MM.1S (cell line): Measurements from ENCODE around the gene SLC9A5.

ENCODE experiments used
- EZH2phosphoT487 ChIP-seq: fragments of 300-600 bp; sonication (generic); IDR thresholded peaks from 2 replicates; pipeline ENCODE4 v1.6.1; 2018; ENCODE audit warnings: antibody characterized with exemption, low read length
- TF ChIP-seq, protein P1 (sequence below): fragments of 300-600 bp; sonication (generic); IDR thresholded peaks from 2 replicates; pipeline ENCODE4 v1.5.1; 2016; ENCODE audit warnings: antibody characterized with exemption, low read length, mixed read lengths

DNA sequence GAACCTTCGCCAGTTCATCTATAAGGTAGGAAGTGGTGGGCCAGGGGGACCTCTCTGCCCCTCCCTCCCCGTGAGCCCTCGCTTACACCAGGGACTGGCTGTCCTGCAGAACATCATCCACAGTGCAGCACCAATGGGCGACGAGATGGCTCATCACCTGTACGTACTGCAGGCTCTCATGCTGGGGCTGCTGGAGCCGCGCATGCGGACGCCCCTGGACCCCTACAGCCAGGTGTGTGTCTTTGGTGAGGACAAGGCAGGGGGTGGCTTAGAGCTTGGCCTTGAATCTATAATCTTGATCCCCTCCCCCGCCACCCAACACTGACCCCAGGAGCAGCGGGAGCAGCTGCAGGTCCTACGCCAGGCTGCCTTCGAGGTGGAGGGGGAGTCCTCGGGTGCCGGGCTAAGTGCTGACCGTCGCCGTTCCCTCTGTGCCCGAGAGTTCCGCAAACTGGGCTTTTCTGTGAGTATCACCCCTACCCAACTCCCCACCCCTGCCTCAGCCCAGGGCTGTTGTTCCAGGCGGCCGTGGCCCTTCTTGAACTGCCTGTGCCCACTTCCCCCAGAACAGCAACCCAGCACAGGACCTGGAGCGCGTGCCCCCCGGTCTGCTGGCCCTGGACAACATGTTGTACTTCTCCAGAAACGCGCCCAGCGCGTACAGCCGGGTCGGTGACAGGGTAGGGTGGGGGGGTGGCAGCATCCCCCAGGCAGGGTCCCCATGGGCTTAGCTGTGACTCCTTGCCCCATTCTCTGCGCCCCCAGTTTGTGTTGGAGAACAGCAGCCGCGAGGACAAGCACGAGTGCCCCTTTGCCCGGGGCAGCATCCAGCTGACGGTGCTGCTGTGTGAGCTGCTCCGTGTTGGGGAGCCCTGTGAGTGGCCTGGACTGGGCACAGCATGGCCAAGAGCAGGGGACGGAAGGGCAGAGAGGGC is 47.1 kb upstream of the SLC9A5 start:
- no peak for TF ChIP-seq EZH2phosphoT487
- TF ChIP-seq, protein P1, sequence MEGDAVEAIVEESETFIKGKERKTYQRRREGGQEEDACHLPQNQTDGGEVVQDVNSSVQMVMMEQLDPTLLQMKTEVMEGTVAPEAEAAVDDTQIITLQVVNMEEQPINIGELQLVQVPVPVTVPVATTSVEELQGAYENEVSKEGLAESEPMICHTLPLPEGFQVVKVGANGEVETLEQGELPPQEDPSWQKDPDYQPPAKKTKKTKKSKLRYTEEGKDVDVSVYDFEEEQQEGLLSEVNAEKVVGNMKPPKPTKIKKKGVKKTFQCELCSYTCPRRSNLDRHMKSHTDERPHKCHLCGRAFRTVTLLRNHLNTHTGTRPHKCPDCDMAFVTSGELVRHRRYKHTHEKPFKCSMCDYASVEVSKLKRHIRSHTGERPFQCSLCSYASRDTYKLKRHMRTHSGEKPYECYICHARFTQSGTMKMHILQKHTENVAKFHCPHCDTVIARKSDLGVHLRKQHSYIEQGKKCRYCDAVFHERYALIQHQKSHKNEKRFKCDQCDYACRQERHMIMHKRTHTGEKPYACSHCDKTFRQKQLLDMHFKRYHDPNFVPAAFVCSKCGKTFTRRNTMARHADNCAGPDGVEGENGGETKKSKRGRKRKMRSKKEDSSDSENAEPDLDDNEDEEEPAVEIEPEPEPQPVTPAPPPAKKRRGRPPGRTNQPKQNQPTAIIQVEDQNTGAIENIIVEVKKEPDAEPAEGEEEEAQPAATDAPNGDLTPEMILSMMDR = no peak
